Measurements from ENCODE around the gene PGF. TPM values are rescaled to one million over a fixed set of nuclear protein-coding genes. Genes with fewer than 3 reads are reported as not detected.

The PGF gene
- polyA plus RNA-seq, 1 donor (not counting 4 experiments of a cell fraction or from before 2014, with no cell fraction given): 16.5 TPM

GRCh38 chr14:74985806-74986205 is 30.4 kb upstream of the PGF start:
- no peak overlapping the region for H3K9ac ChIP-seq (ENCODE audit: control insufficient read depth, extremely low read depth, insufficient read depth, low read length)
- H3K9me3 ChIP-seq (ENCODE audit: control insufficient read depth, low read depth, low read length): no peaks in the 10 kb centered on the region
- H3K4me1 ChIP-seq (ENCODE audit: control insufficient read depth, extremely low read depth, insufficient read depth, low read length): peaks cover 28% of the 10 kb centered on the region
- H3K4me3 ChIP-seq (ENCODE audit: control insufficient read depth in 2 of 3, extremely low read depth in 1 of 3, insufficient read depth in 2 of 3, low read depth in 1 of 3, low read length in 3 of 3): no peak overlapping the region
- H3K9me1 ChIP-seq (ENCODE audit: control insufficient read depth, extremely low read depth, insufficient read depth, low read length): no peaks in the 10 kb centered on the region
- H3K79me2 ChIP-seq (ENCODE audit: control insufficient read depth, insufficient read depth, low read length): no peaks in the 10 kb centered on the region
- H3K36me3 ChIP-seq (ENCODE audit: control insufficient read depth in 2 of 2, extremely low read depth in 1 of 2, insufficient read depth in 2 of 2, low read length in 2 of 2): no peaks in the 10 kb centered on the region
- dilution Hi-C loops (cut with MboI; ENCODE audit: extremely low pct_ligation_motif_present, low sequenced_read_pairs): no loop called here
- no peaks in the 10 kb centered on the region for H4K20me1 ChIP-seq (ENCODE audit: control insufficient read depth, extremely low read depth, insufficient read depth, low read length)
- H2AFZ ChIP-seq (ENCODE audit: control insufficient read depth, low read length): no peak overlapping the region
- FAIRE-seq: no peak
- TF ChIP-seq CTCF (optimal IDR thresholded peaks at IDR 0.05 in 1 of 3, IDR thresholded peaks at IDR 0.05 in 1 of 3, conservative IDR thresholded peaks at IDR 0.05 in 1 of 3; ENCODE audit: extremely low read depth in 1 of 3, insufficient read depth in 2 of 3, low read length in 3 of 3): no peak
- no peak for TF ChIP-seq EZH2 (IDR thresholded peaks at IDR 0.05; ENCODE audit: low read length)
- no peak for DNase-seq (ENCODE audit: low read depth, low spot score)
- no peaks in the 10 kb centered on the region for H3K27me3 ChIP-seq (ENCODE audit: control insufficient read depth, extremely low read depth, insufficient read depth, low read length)
- no peak overlapping the region for H3K27ac ChIP-seq (ENCODE audit: control insufficient read depth, insufficient read depth, low read length)
- no peak overlapping the region for H3K4me2 ChIP-seq (ENCODE audit: control insufficient read depth, extremely low read depth, insufficient read depth, low read depth, low read length)

- Histone ChIP-seq H4K20me1 (ENCODE audit: control insufficient read depth, extremely low read depth, insufficient read depth, low read length) (no peaks in the 10 kb centered on the region), H3K27ac (ENCODE audit: control insufficient read depth, insufficient read depth, low read length) (no peak overlapping the region), H3K4me2 (ENCODE audit: control insufficient read depth, extremely low read depth, insufficient read depth, low read depth, low read length) (no peak overlapping the region), H2AFZ (ENCODE audit: control insufficient read depth, low read length) (no peak overlapping the region), H3K4me3 (ENCODE audit: control insufficient read depth in 2 of 3, extremely low read depth in 1 of 3, insufficient read depth in 2 of 3, low read depth in 1 of 3, low read length in 3 of 3) (no peak overlapping the region), H3K9me3 (ENCODE audit: control insufficient read depth, low read depth, low read length) (no peaks in the 10 kb centered on the region), H3K79me2 (ENCODE audit: control insufficient read depth, insufficient read depth, low read length) (no peaks in the 10 kb centered on the region), H3K27me3 (ENCODE audit: control insufficient read depth, extremely low read depth, insufficient read depth, low read length) (no peaks in the 10 kb centered on the region), H3K36me3 (ENCODE audit: control insufficient read depth in 2 of 2, extremely low read depth in 1 of 2, insufficient read depth in 2 of 2, low read length in 2 of 2) (no peaks in the 10 kb centered on the region), H3K9me1 (ENCODE audit: control insufficient read depth, extremely low read depth, insufficient read depth, low read length) (no peaks in the 10 kb centered on the region), H3K9ac (ENCODE audit: control insufficient read depth, extremely low read depth, insufficient read depth, low read length) (no peak overlapping the region), H3K4me1 (ENCODE audit: control insufficient read depth, extremely low read depth, insufficient read depth, low read length) (peaks cover 30% of the 10 kb centered on the region)
- FAIRE-seq (no peak), DNase-seq (ENCODE audit: low read depth, low spot score) (no peak)
- TF ChIP-seq CTCF (optimal IDR thresholded peaks at IDR 0.05 in 1 of 3, IDR thresholded peaks at IDR 0.05 in 1 of 3, conservative IDR thresholded peaks at IDR 0.05 in 1 of 3; ENCODE audit: extremely low read depth in 1 of 3, insufficient read depth in 2 of 3, low read length in 3 of 3) (no peak), EZH2 (IDR thresholded peaks at IDR 0.05; ENCODE audit: low read length) (no peak)
- dilution Hi-C loops (cut with MboI; ENCODE audit: extremely low pct_ligation_motif_present, low sequenced_read_pairs): no loop called here
Measured at GRCh38 chr14:74985028-74985310, 29.6 kb upstream of the PGF start.

Measured in keratinocyte (primary cell).